ENCODE results near the gene BMX.
A peak's percentile ranks its signal among the peaks of the same experiment; 100 is the strongest.

BMX gene

DNA sequence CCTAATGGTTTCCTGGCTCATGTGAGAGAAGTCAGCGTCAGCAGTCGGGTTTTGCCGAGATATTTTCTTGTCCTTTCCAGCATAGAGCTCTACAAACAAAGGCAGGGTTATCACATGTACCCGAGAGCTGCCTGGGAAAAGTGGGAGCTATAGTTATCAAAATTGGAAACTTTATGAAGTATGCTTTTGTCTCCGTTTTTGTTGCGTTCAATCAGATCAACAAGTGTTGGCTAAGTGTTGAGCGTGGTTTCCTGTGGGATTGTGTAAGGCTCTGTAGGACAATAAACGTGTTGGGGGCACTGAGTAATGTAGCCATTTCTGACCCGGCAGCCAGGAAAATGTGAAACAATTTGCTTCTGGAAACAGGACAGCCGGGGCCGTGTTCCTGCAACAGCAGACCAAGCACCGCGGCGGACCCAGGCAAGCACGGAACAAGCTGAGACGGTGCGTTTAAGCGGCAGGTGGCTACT is at the start of gene BMX:
Gene BMX (plus strand): TSS at position 311 of the 470 bp plus-strand sequence. CDS start 7,547 bp downstream, outside the sequence.
- TF ChIP-seq, protein P1, sequence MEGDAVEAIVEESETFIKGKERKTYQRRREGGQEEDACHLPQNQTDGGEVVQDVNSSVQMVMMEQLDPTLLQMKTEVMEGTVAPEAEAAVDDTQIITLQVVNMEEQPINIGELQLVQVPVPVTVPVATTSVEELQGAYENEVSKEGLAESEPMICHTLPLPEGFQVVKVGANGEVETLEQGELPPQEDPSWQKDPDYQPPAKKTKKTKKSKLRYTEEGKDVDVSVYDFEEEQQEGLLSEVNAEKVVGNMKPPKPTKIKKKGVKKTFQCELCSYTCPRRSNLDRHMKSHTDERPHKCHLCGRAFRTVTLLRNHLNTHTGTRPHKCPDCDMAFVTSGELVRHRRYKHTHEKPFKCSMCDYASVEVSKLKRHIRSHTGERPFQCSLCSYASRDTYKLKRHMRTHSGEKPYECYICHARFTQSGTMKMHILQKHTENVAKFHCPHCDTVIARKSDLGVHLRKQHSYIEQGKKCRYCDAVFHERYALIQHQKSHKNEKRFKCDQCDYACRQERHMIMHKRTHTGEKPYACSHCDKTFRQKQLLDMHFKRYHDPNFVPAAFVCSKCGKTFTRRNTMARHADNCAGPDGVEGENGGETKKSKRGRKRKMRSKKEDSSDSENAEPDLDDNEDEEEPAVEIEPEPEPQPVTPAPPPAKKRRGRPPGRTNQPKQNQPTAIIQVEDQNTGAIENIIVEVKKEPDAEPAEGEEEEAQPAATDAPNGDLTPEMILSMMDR (IDR thresholded peaks at IDR 0.05; ENCODE audit: borderline replicate concordance, insufficient read depth, low read depth, low read length) = no peak
- H3K4me3 ChIP-seq (ENCODE audit: low read depth, low read length) = no peak within 1 kb of the TSS

DNA sequence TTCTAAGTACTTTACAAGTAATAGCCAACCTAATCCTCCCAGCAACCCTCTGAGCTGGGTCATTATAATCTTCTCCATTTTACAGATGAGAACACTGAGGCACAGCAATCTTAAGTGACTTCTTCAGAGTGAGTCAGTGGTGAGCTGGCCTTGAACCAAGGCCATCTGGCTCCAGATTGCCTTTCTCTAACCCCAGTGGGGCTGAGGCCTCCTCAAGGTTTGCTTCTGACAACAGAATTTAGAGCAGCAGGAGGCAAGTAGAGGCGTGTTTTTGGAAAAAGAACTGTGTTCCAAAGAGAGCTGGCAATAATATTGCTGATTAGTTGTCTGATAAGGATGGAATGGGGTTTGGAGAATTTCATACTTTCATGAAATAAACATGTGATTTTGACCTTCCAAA is 48.7 kb upstream of the BMX start:
- no peak overlapping the region for H3K4me3 ChIP-seq (ENCODE audit: low read depth, low read length)
- TF ChIP-seq, protein P1 (IDR thresholded peaks at IDR 0.05; ENCODE audit: borderline replicate concordance, insufficient read depth, low read depth, low read length) = no peak

DNA sequence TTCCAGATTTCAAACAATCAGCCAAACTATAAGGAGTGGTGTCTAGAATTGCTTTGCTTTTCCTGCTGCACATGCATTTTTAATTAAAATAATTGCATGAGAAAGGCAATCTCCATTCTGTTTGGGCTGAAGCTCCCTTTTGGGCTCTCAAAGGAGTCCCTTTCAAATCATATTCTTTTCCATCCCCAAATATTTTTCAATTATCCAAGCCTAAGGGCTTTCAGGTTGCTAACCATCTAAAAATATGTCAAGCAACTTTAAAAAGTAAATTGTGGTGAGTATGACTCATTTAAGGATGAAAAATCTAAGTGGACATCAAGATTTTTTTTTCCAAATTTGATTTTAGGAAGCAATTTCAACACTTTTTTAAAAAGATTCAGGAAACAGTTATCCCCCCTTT is 35.9 kb upstream of the BMX start:
- TF ChIP-seq, protein P1 (IDR thresholded peaks at IDR 0.05; ENCODE audit: borderline replicate concordance, insufficient read depth, low read depth, low read length) = no peak

DNA sequence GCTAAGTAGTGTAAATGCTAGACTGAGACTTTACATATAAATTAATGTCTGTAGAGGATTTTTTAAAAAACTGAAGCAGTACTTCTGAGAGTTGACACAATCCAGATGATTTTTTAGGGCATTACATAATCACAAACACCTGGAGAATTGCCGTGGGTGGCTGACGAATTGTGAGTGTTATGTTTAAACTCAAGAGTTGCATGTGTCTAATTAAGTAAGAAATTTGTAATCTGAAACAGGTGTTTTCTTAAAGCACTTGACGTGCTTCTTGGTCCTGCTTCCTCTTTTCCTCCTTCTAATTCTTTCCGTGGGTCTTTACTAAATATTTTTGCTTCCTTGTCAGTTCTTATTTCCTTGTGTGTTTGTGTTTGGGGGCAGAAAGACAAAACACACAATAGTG is 35.3 kb upstream of the BMX start:
- no peak overlapping the region for H3K4me3 ChIP-seq (ENCODE audit: low read depth, low read length)
- TF ChIP-seq, protein P1 (IDR thresholded peaks at IDR 0.05; ENCODE audit: borderline replicate concordance, insufficient read depth, low read depth, low read length) = no peak

More for the DNA sequence above, 35.9 kb upstream of the BMX start:
- no peak overlapping the region for H3K4me3 ChIP-seq (ENCODE audit: low read depth, low read length)

DNA sequence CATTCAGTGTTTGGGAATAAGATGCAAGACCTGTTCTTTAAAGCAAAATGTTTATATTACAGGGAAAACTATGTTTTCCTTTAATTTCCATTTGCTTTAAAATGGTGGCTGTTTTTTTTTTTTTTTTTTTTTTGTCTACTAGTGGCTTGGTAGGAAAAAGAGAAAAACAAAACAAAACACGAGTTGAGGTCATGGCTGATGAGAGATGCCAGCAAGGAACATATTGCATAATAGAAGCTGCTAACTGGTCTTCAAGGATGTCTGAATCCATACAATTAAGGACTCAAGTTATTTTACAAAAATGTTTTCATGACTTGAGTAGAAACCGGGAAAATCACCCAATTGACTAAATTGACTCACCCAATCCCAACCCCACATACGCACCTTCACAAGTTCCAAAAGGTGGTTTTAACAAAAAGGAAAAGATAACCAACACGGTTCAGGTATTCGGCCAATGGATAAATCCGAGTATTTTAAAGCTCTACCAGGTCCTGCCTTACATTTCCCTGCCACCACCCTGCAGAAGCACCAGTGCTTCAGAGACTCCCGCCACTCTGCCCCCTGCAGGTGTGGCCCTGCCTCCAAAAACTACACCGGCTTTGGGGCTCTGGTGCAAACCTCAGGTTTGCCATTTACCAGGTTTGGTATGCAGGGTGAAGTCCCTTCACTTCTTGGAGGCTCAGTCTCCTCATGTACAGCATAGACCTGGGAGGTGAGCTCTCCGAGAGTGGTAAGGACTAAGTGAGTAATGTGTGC is 34.5 kb upstream of the BMX start:
- TF ChIP-seq, protein P1 (IDR thresholded peaks at IDR 0.05; ENCODE audit: borderline replicate concordance, insufficient read depth, low read depth, low read length) = peak; percentile 19; the same call in 1 of the 2 replicates
- no peak overlapping the region for H3K4me3 ChIP-seq (ENCODE audit: low read depth, low read length)

DNA sequence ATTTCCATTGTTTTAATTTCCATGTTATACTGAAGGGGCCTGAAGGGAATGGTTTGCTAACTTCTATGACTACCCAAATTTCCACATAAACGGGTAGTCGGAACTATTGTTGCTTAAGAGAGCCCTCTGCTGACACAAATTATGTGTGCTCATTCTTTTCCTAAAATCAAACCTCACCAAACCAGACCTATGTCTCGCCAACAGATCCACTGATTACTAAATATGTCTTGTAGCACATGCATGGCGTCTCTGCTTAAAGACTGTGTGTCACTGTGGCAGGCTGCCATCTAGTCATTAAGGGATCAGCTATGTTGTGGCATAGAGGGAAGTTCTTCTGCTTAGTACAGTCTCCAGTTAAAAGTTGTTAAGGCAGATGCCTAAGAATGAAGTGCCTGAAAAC is 32.6 kb upstream of the BMX start:
- no peak overlapping the region for H3K4me3 ChIP-seq (ENCODE audit: low read depth, low read length)
- TF ChIP-seq, protein P1 (IDR thresholded peaks at IDR 0.05; ENCODE audit: borderline replicate concordance, insufficient read depth, low read depth, low read length) = peak; percentile 27; the same call in 1 of the 2 replicates

DNA sequence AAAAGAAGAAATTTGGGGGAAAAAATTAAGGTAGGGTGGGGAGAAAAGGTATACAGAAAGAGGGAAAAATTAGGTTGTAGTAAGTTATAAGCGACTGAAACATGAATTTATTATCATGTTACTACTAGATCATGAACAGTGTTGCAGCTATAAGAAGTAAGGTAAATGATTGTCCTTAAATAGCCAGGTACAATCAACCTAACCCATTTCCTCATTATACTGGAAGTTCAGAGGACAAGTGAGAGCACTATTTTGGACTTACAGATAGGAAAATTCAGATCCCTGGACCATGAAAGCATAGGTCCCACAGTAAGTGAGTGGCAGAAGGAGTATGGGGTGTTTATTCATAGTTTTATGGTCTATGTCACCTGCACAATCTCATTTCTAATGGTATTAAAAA is 31.0 kb upstream of the BMX start:
- no peak overlapping the region for H3K4me3 ChIP-seq (ENCODE audit: low read depth, low read length)

More for the DNA sequence above, 31.0 kb upstream of the BMX start:
- TF ChIP-seq, protein P1 (IDR thresholded peaks at IDR 0.05; ENCODE audit: borderline replicate concordance, insufficient read depth, low read depth, low read length) = no peak
